ENCODE measurements around the gene BICRAL. TPM values are rescaled to one million over a fixed set of nuclear protein-coding genes. Genes with fewer than 3 reads are reported as not detected.

The BICRAL gene
- total and polyA plus RNA-seq, 2 donors (not counting 3 experiments of a cell fraction or from before 2014, with no cell fraction given): 5.6 to 6.8 TPM

- Histone ChIP-seq H3K9me3 (replicated peaks; ENCODE audit: control insufficient read depth, insufficient read depth, low read length) (no peaks in the 10 kb centered on the region), H3K9me1 (replicated peaks; ENCODE audit: control insufficient read depth, extremely low read depth, insufficient read depth, low read length) (no peaks in the 10 kb centered on the region), H3K4me1 (ENCODE audit: control insufficient read depth, extremely low read depth, insufficient read depth, low read length) (no peaks in the 10 kb centered on the region), H3K27ac (ENCODE audit: insufficient read depth, low read depth, low read length) (no peak overlapping the region), H3K79me2 (ENCODE audit: control insufficient read depth, insufficient read depth, low read length) (no peaks in the 10 kb centered on the region), H3K27me3 (ENCODE audit: control insufficient read depth in 2 of 2, insufficient read depth in 2 of 2, low read length in 2 of 2) (peaks cover 0 to 2% of the 10 kb centered on the region in 2 experiments), H3K9ac (replicated peaks; ENCODE audit: extremely low read depth, insufficient read depth, low read length) (no peak overlapping the region), H3K4me3 (replicated peaks in 1 of 3; ENCODE audit: insufficient read depth in 1 of 3, low read depth in 1 of 3, low read length in 3 of 3) (no peak overlapping the region), H4K20me1 (replicated peaks; ENCODE audit: control insufficient read depth, extremely low read depth, insufficient read depth, low read length) (no peaks in the 10 kb centered on the region), H2AFZ (ENCODE audit: low read depth, low read length) (no peak overlapping the region), H3K36me3 (ENCODE audit: control insufficient read depth in 2 of 2, extremely low read depth in 1 of 2, insufficient read depth in 2 of 2, low read length in 2 of 2) (no peaks in the 10 kb centered on the region), H3K4me2 (ENCODE audit: insufficient read depth, low read length) (no peak overlapping the region)
- DNase-seq (ENCODE audit: low read depth, low spot score): no peak
- ChIA-PET POLR2A (interaction anchor here (0.6 kb wide), 1 partner anchor 662 kb away, joined by 5 read pairs; no protein-coding TSS in a partner anchor), CTCF (interaction anchor here (0.6 kb wide), 1 partner anchor 9 kb away, joined by 3 read pairs; no protein-coding TSS in a partner anchor)
- no peak for TF ChIP-seq POLR2AphosphoS5 (IDR thresholded peaks at IDR 0.05; ENCODE audit: insufficient read depth, low read depth, low read length)
- TF ChIP-seq CTCF (IDR thresholded peaks at IDR 0.05; ENCODE audit: extremely low read depth in 1 of 2, insufficient read depth in 1 of 2, low read depth in 1 of 2, low read length in 2 of 2): no peak
- no peak for TF ChIP-seq EZH2 (IDR thresholded peaks at IDR 0.05; ENCODE audit: borderline replicate concordance, low read depth, low read length, severe bottlenecking)
- TF ChIP-seq POLR2A (IDR thresholded peaks at IDR 0.05; ENCODE audit: low read depth, low read length): no peak
- no peak for TF ChIP-seq GATA2 (IDR thresholded peaks at IDR 0.05; ENCODE audit: insufficient read depth, insufficient read length, low read depth, low read length)
- no TSS peak for BruUV-seq (replicated peaks)
- dilution Hi-C loops (cut with MboI; ENCODE audit: extremely low pct_ligation_motif_present, low sequenced_read_pairs) (no loop called here), intact Hi-C loops (cut with micrococcal nuclease) (no loop called here)
- FAIRE-seq: no peak
These were observed 45.9 kb upstream of the BICRAL start for GRCh38 chr6:42735976-42736375.

- Histone ChIP-seq H2AFZ (ENCODE audit: low read depth, low read length) (no peak overlapping the region), H3K27me3 (ENCODE audit: control insufficient read depth in 2 of 2, insufficient read depth in 2 of 2, low read length in 2 of 2) (peaks cover 0 to 2% of the 10 kb centered on the region in 2 experiments), H3K27ac (ENCODE audit: insufficient read depth, low read depth, low read length) (no peak overlapping the region), H3K79me2 (ENCODE audit: control insufficient read depth, insufficient read depth, low read length) (peaks cover 19% of the 10 kb centered on the region), H4K20me1 (replicated peaks; ENCODE audit: control insufficient read depth, extremely low read depth, insufficient read depth, low read length) (no peaks in the 10 kb centered on the region), H3K9me1 (replicated peaks; ENCODE audit: control insufficient read depth, extremely low read depth, insufficient read depth, low read length) (no peaks in the 10 kb centered on the region), H3K36me3 (ENCODE audit: control insufficient read depth in 2 of 2, extremely low read depth in 1 of 2, insufficient read depth in 2 of 2, low read length in 2 of 2) (no peaks in the 10 kb centered on the region), H3K4me1 (ENCODE audit: control insufficient read depth, extremely low read depth, insufficient read depth, low read length) (peaks cover 18% of the 10 kb centered on the region), H3K9ac (replicated peaks; ENCODE audit: extremely low read depth, insufficient read depth, low read length) (no peak overlapping the region), H3K4me3 (replicated peaks in 1 of 3; ENCODE audit: insufficient read depth in 1 of 3, low read depth in 1 of 3, low read length in 3 of 3) (no peak overlapping the region), H3K9me3 (replicated peaks; ENCODE audit: control insufficient read depth, insufficient read depth, low read length) (no peaks in the 10 kb centered on the region), H3K4me2 (ENCODE audit: insufficient read depth, low read length) (no peak overlapping the region)
- no peak for FAIRE-seq
- dilution Hi-C loops (cut with MboI; ENCODE audit: extremely low pct_ligation_motif_present, low sequenced_read_pairs): no loop called here
- CTCF ChIA-PET: interaction anchor here (0.9 to 1.6 kb wide), 6 partner anchors 8 to 123 kb away, joined by 3 to 6 read pairs (median 4); no protein-coding TSS in a partner anchor
- TF ChIP-seq MYC (IDR thresholded peaks at IDR 0.05; ENCODE audit: low read depth, low read length) (no peak), JUN (IDR thresholded peaks at IDR 0.05; ENCODE audit: borderline replicate concordance, insufficient read depth, insufficient read length, low read depth) (no peak), FOS (IDR thresholded peaks at IDR 0.05; ENCODE audit: borderline replicate concordance, insufficient read depth, low read length) (no peak), POLR2AphosphoS5 (IDR thresholded peaks at IDR 0.05; ENCODE audit: insufficient read depth, low read depth, low read length) (no peak), GATA2 (IDR thresholded peaks at IDR 0.05; ENCODE audit: insufficient read depth, insufficient read length, low read depth, low read length) (no peak), EZH2 (IDR thresholded peaks at IDR 0.05; ENCODE audit: borderline replicate concordance, low read depth, low read length, severe bottlenecking) (no peak), CTCF (IDR thresholded peaks at IDR 0.05; ENCODE audit: extremely low read depth in 1 of 2, insufficient read depth in 1 of 2, low read depth in 1 of 2, low read length in 2 of 2) (no peak)
- TF ChIP-seq, protein P1, sequence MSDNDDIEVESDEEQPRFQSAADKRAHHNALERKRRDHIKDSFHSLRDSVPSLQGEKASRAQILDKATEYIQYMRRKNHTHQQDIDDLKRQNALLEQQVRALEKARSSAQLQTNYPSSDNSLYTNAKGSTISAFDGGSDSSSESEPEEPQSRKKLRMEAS (IDR thresholded peaks at IDR 0.05; ENCODE audit: insufficient read depth, insufficient read length): no peak
- intact Hi-C loops (cut with micrococcal nuclease): no loop called here
- POLR2A ChIA-PET: interaction anchor here (0.6 kb wide), 1 partner anchor 57 kb away, joined by 3 read pairs; no protein-coding TSS in a partner anchor
- no peak for DNase-seq (ENCODE audit: low read depth, low spot score)
- no TSS peak for BruUV-seq (replicated peaks)
These were observed 41.1 kb upstream of the BICRAL start for GRCh38 chr6:42740725-42741124.

Data from endothelial cell of umbilical vein (primary cell).